Liver (tissue), 9 donors: ENCODE measurements around the gene NHP2. TPM values are rescaled to one million over a fixed set of nuclear protein-coding genes. Genes with fewer than 3 reads are reported as not detected.

ENCODE experiments used
- DNase-seq: peaks from one replicate; pipeline ENCODE4 v3.0.0-alpha.2; 2017; ENCODE audit warnings: low spot score
- H3K27ac ChIP-seq, 2 donors: one replicate each; pipeline ENCODE4 v1.7.0; 2013; ENCODE audit warnings: inconsistent platforms in 2 of 2, low read length in 2 of 2, control low read depth in 1 of 2, low read depth in 1 of 2, mild to moderate bottlenecking in 1 of 2
- H3K27me3 ChIP-seq, 4 donors: one replicate each; pipeline versions ENCODE4 v1.6.1 to v1.7.0; 2013; ENCODE audit warnings: low read length in 3 of 4, inconsistent platforms in 1 of 4, mild to moderate bottlenecking in 1 of 4, moderate library complexity in 1 of 4; ENCODE audit not compliant: control insufficient read depth in 4 of 4, insufficient read depth in 4 of 4
- H3K36me3 ChIP-seq, 4 donors: one replicate each; pipeline versions ENCODE4 v1.6.1 to v1.7.0; 2013; ENCODE audit warnings: low read length in 3 of 4, mild to moderate bottlenecking in 3 of 4, low read depth in 1 of 4, moderate library complexity in 1 of 4; ENCODE audit not compliant: control insufficient read depth in 4 of 4, insufficient read depth in 3 of 4
- H3K4me1 ChIP-seq, 4 donors: one replicate each; pipeline versions ENCODE4 v1.6.1 to v1.7.0; 2013; ENCODE audit warnings: low read length in 3 of 4, mild to moderate bottlenecking in 3 of 4, moderate library complexity in 1 of 4; ENCODE audit not compliant: control insufficient read depth in 4 of 4, insufficient read depth in 4 of 4
- H3K4me3 ChIP-seq, 3 donors: one replicate each; pipeline versions ENCODE4 v1.6.1 to v1.7.0; 2013; ENCODE audit warnings: low read length in 3 of 3, control low read depth in 1 of 3, low read depth in 1 of 3, mild to moderate bottlenecking in 1 of 3
- H3K9ac ChIP-seq, 2 donors: one replicate each; pipeline ENCODE4 v1.7.0; 2013; ENCODE audit warnings: low read length in 2 of 2, mild to moderate bottlenecking in 2 of 2, moderate library complexity in 2 of 2, control low read depth in 1 of 2, low read depth in 1 of 2
- H3K9me3 ChIP-seq, 4 donors: one replicate each; pipeline versions ENCODE4 v1.6.1 to v1.7.0; 2013; ENCODE audit warnings: low read length in 3 of 4; ENCODE audit not compliant: control insufficient read depth in 4 of 4
- EGR1 ChIP-seq, 2 donors: IDR thresholded peaks; 2 replicates each; pipeline ENCODE4 v1.6.1; 2016 to 2018; ENCODE audit warnings: antibody characterized with exemption in 2 of 2, low read depth in 2 of 2
- FOXA1 ChIP-seq: IDR thresholded peaks from 2 replicates; pipeline ENCODE4 v1.6.1; 2016; ENCODE audit warnings: antibody characterized with exemption
- FOXA2 ChIP-seq: IDR thresholded peaks from 2 replicates; pipeline ENCODE4 v1.6.1; 2016; ENCODE audit warnings: antibody characterized with exemption
- GABPA ChIP-seq, 2 donors: IDR thresholded peaks in 1 of 2; conservative IDR thresholded peaks in 1 of 2; 2 replicates each; pipeline ENCODE4 v1.6.1; 2016; ENCODE audit warnings: antibody characterized with exemption in 2 of 2, mild to moderate bottlenecking in 1 of 2, moderate library complexity in 1 of 2
- HNF4A ChIP-seq, 2 donors: conservative IDR thresholded peaks; 2 replicates each; pipeline ENCODE4 v1.6.1; 2016; ENCODE audit warnings: antibody characterized with exemption in 2 of 2, mild to moderate bottlenecking in 2 of 2
- MAX ChIP-seq: IDR thresholded peaks from 2 replicates; pipeline ENCODE4 v1.6.1; 2016; ENCODE audit warnings: antibody characterized with exemption
- RAD21 ChIP-seq, 2 donors: IDR thresholded peaks; 2 replicates each; pipeline ENCODE4 v1.6.1; 2016; ENCODE audit warnings: antibody characterized with exemption in 2 of 2, mild to moderate bottlenecking in 2 of 2
- RXRA ChIP-seq, 2 donors: IDR thresholded peaks; 2 replicates each; pipeline ENCODE4 v1.6.1; 2017 to 2018; ENCODE audit warnings: antibody characterized with exemption in 2 of 2, mild to moderate bottlenecking in 1 of 2
- SP1 ChIP-seq: IDR thresholded peaks from 2 replicates; pipeline ENCODE4 v1.6.1; 2018; ENCODE audit warnings: antibody characterized with exemption, mild to moderate bottlenecking
- TAF1 ChIP-seq: conservative IDR thresholded peaks from 2 replicates; pipeline ENCODE4 v1.6.1; 2016; ENCODE audit warnings: antibody characterized with exemption, mild to moderate bottlenecking
- YY1 ChIP-seq: IDR thresholded peaks from 2 replicates; pipeline ENCODE4 v1.6.1; 2016; ENCODE audit warnings: antibody characterized with exemption, mild to moderate bottlenecking
- WGBS: extraction: QIAGEN DNeasy Blood & Tissue Kit; methylation state at CpG from one replicate; pipeline ENCODE4 v1.1.7; 2013; 5-methylcytosine and 5-hydroxymethylcytosine counted together
- polyA plus RNA-seq, 2 donors: library from polyadenylated mRNA; stranded (reverse) in 1 of 2; unstranded in 1 of 2; fragments of 200-250 nt in 1 of 2; fragments of >200 nt in 1 of 2; fragmentation: Nextera tagmentation in 1 of 2; extraction: Ambion mirVana in 1 of 2; gene quantifications; one replicate each; pipeline versions ENCODE4 v1.2.1 to v1.2.3, GENCODE V29; 2013 to 2015
- total RNA-seq, 2 donors: library from RNA; depleted of rRNA; stranded (reverse); fragments of >200 nt; gene quantifications; one replicate each; pipeline ENCODE4 v1.2.3, GENCODE V29; 2014
- TF ChIP-seq, protein P1 (sequence below): IDR thresholded peaks from 2 replicates; pipeline ENCODE4 v1.6.1; 2016; ENCODE audit warnings: antibody characterized with exemption
- TF ChIP-seq, protein P2 (sequence below): IDR thresholded peaks from 2 replicates; pipeline ENCODE4 v1.6.1; 2016; ENCODE audit warnings: antibody characterized with exemption
- TF ChIP-seq, protein P3 (sequence below): fragments of 150-350 bp; IDR thresholded peaks from 2 replicates; pipeline ENCODE4 v1.5.1; 2017; ENCODE audit warnings: improper control_type of control experiment, low read depth, low read length; ENCODE audit not compliant: missing input control
- donor health status: healthy.
- donor health status: healthy.
- donor health status: healthy.
- donor health status: healthy.
- donor health status: healthy.

Gene NHP2
- total and polyA plus RNA-seq, 4 donors: 44.1 to 124 (median 62.6) TPM

- 97% methylated on average over 10 of the region's 10 CpGs for WGBS
- TF ChIP-seq, protein P1, sequence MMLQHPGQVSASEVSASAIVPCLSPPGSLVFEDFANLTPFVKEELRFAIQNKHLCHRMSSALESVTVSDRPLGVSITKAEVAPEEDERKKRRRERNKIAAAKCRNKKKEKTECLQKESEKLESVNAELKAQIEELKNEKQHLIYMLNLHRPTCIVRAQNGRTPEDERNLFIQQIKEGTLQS: no peak
- no peak for TF ChIP-seq YY1
- H3K27ac ChIP-seq: no peak overlapping the region
Observed at GRCh38 chr5:178202541-178202940, 48.9 kb upstream of the NHP2 start.

GRCh38 chr5:178201927-178202235 is 48.2 kb upstream of the NHP2 start:
- Histone ChIP-seq H3K27ac (no peak overlapping the region), H3K4me3 (no peak overlapping the region), H3K27me3 (no peaks in the 10 kb centered on the region), H3K9me3 (no peaks in the 10 kb centered on the region), H3K9ac (no peak overlapping the region), H3K36me3 (peaks cover 1 to 7% (median 2%) of the 10 kb centered on the region in 4 donors), H3K4me1 (peaks cover 7 to 23% (median 19%) of the 10 kb centered on the region in 4 donors)
- TF ChIP-seq TAF1 (no peak), RXRA (IDR thresholded peaks at IDR 0.05) (no peak), RAD21 (IDR thresholded peaks at IDR 0.05) (no peak), FOXA2 (no peak), GABPA (IDR thresholded peaks at IDR 0.05 in 1 of 2, conservative IDR thresholded peaks at IDR 0.05 in 1 of 2) (no peak), HNF4A (conservative IDR thresholded peaks at IDR 0.05) (no peak), MAX (no peak), EGR1 (IDR thresholded peaks at IDR 0.05; ENCODE audit: low read depth in 2 of 2) (no peak)
- TF ChIP-seq, protein P2, sequence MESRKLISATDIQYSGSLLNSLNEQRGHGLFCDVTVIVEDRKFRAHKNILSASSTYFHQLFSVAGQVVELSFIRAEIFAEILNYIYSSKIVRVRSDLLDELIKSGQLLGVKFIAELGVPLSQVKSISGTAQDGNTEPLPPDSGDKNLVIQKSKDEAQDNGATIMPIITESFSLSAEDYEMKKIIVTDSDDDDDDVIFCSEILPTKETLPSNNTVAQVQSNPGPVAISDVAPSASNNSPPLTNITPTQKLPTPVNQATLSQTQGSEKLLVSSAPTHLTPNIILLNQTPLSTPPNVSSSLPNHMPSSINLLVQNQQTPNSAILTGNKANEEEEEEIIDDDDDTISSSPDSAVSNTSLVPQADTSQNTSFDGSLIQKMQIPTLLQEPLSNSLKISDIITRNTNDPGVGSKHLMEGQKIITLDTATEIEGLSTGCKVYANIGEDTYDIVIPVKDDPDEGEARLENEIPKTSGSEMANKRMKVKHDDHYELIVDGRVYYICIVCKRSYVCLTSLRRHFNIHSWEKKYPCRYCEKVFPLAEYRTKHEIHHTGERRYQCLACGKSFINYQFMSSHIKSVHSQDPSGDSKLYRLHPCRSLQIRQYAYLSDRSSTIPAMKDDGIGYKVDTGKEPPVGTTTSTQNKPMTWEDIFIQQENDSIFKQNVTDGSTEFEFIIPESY: no peak
- TF ChIP-seq, protein P3, sequence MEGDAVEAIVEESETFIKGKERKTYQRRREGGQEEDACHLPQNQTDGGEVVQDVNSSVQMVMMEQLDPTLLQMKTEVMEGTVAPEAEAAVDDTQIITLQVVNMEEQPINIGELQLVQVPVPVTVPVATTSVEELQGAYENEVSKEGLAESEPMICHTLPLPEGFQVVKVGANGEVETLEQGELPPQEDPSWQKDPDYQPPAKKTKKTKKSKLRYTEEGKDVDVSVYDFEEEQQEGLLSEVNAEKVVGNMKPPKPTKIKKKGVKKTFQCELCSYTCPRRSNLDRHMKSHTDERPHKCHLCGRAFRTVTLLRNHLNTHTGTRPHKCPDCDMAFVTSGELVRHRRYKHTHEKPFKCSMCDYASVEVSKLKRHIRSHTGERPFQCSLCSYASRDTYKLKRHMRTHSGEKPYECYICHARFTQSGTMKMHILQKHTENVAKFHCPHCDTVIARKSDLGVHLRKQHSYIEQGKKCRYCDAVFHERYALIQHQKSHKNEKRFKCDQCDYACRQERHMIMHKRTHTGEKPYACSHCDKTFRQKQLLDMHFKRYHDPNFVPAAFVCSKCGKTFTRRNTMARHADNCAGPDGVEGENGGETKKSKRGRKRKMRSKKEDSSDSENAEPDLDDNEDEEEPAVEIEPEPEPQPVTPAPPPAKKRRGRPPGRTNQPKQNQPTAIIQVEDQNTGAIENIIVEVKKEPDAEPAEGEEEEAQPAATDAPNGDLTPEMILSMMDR: no peak
- no peak for DNase-seq
- 60% methylated on average over 2 of the region's 2 CpGs for WGBS

More at GRCh38 chr5:178202541-178202940, 48.9 kb upstream of the NHP2 start:
- H3K4me3 ChIP-seq: no peak overlapping the region
- H3K36me3 ChIP-seq: peaks cover 1 to 12% (median 7%) of the 10 kb centered on the region in 4 donors
- peaks cover 7 to 27% (median 24%) of the 10 kb centered on the region in 4 donors for H3K4me1 ChIP-seq
- no peak for DNase-seq
- H3K9ac ChIP-seq: no peak overlapping the region
- no peaks in the 10 kb centered on the region for H3K27me3 ChIP-seq
- H3K9me3 ChIP-seq: no peaks in the 10 kb centered on the region

DNA sequence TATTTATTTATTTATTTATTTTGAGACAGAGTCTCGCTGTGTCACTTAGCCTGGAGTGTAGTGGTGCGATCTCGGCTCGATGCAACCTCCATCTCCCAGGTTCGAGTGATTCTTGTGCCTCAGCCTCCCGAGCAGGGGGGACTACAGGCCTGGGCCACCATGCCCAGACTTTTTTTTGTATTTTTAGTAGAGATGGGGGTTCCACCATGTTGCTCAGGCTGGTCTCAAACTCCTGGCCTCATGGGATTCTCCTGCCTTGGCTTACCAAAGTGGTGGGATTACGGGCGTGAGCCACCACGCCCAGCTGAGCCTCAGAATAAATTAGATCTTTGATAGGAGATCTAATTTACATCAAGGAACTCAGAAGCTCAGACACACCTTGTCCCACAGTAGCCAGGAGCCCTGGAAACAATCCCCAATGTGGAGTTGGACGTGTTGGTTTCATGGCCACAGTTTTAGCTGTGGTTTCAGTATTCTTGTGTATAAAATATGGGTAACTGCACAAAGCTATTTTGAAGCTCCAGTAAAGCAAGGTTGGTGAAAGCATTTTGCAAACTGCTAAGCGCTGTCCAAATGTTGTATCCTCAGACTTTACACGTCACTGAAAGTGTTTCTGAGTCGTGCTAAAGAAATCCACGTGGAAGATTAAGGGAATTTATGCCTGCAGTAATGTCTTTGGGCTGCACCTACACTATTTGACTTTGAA is 47.7 kb upstream of the NHP2 start:
- WGBS: 88% methylated on average over 14 of the region's 14 CpGs
- H3K27ac ChIP-seq: no peak overlapping the region
- no peak overlapping the region for H3K9ac ChIP-seq

More for the DNA sequence above, 47.7 kb upstream of the NHP2 start:
- DNase-seq: no peak
- Histone ChIP-seq H3K9me3 (no peaks in the 10 kb centered on the region), H3K27me3 (no peaks in the 10 kb centered on the region), H3K4me1 (peaks cover 2 to 18% (median 14%) of the 10 kb centered on the region in 4 donors), H3K4me3 (no peak overlapping the region), H3K36me3 (peaks cover 0 to 2% (median under 1%) of the 10 kb centered on the region in 4 donors)
- TF ChIP-seq RAD21 (IDR thresholded peaks at IDR 0.05) (no peak), FOXA1 (no peak), TAF1 (no peak), RXRA (IDR thresholded peaks at IDR 0.05) (no peak), SP1 (no peak), MAX (no peak), EGR1 (IDR thresholded peaks at IDR 0.05; ENCODE audit: low read depth in 2 of 2) (no peak), YY1 (no peak)
- TF ChIP-seq, protein P1: no peak
- TF ChIP-seq, protein P3: no peak
- TF ChIP-seq, protein P2: no peak
